K562 (cell line): ENCODE measurements around the gene CCDC28B. TPM values are rescaled to one million over a fixed set of nuclear protein-coding genes. Genes with fewer than 3 reads are reported as not detected.
A peak's percentile ranks its signal among the peaks of the same experiment; 100 is the strongest.

Source experiments
- C11orf30 ChIP-seq: fragments of 450-650 bp; IDR thresholded peaks from 2 replicates; pipeline ENCODE4 v1.6.1; 2016; ENCODE audit warnings: low read depth, mild to moderate bottlenecking
- ELF1 ChIP-seq: fragments of 200-800 bp; sonication (Bioruptor generic); IDR thresholded peaks from 2 replicates; pipeline ENCODE4 v1.6.1; 2016; ENCODE audit warnings: missing genetic modification characterization, missing compliant biosample characterization
- HDAC3 ChIP-seq: fragments of 450-650 bp; IDR thresholded peaks from 2 replicates; pipeline ENCODE4 v1.6.1; 2018; ENCODE audit warnings: borderline replicate concordance, mild to moderate bottlenecking, moderate library complexity; ENCODE audit not compliant: partially characterized antibody
- HDAC8 ChIP-seq: fragments of 450-650 bp; IDR thresholded peaks from 2 replicates; pipeline ENCODE4 v1.6.1; 2016; ENCODE audit warnings: mild to moderate bottlenecking, missing genetic modification characterization, moderate library complexity, missing compliant biosample characterization
- HNRNPLL ChIP-seq: fragments of 200-400 bp; formaldehyde crosslinking; IDR thresholded peaks from 2 replicates; pipeline ENCODE4 v1.6.1; 2017; ENCODE audit warnings: low read length, low read depth, mild to moderate bottlenecking; ENCODE audit not compliant: poor library complexity, severe bottlenecking
- IFI16 ChIP-seq: fragments of 250-450 bp; sonication (Bioruptor Pico); IDR thresholded peaks from 2 replicates; pipeline ENCODE4 v2.1.2; 2022; ENCODE audit warnings: mild to moderate bottlenecking, inconsistent platforms
- NFATC3 ChIP-seq: fragments of 450-650 bp; IDR thresholded peaks from 2 replicates; pipeline ENCODE4 v1.6.1; 2017; ENCODE audit warnings: mild to moderate bottlenecking
- PHB ChIP-seq: fragments of 250-450 bp; sonication (Bioruptor Pico); IDR thresholded peaks from 2 replicates; pipeline ENCODE4 v1.5.0; 2021
- RNF2 ChIP-seq: sonication (generic); IDR thresholded peaks from 2 replicates; pipeline ENCODE4 v1.6.1; 2016
- TAF1 ChIP-seq: IDR thresholded peaks from 2 replicates; pipeline ENCODE4 v1.6.1; 2011; ENCODE audit warnings: mild to moderate bottlenecking, low read length, moderate library complexity; ENCODE audit not compliant: insufficient read depth, control insufficient read depth, severe bottlenecking; ENCODE audit errors: extremely low read depth
- ZC3H11A ChIP-seq: IDR thresholded peaks from 2 replicates; pipeline ENCODE4 v1.6.1; 2012; ENCODE audit warnings: low read depth, low read length, improper control_type of control experiment
- ZEB2 ChIP-seq: fragments of 450-650 bp; IDR thresholded peaks from 2 replicates; pipeline ENCODE4 v1.6.1; 2016
- ZNF316 ChIP-seq: fragments of 450-650 bp; IDR thresholded peaks from 2 replicates; pipeline ENCODE4 v1.6.1; 2016
- ZNF584 ChIP-seq: fragments of 200-800 bp; sonication (Bioruptor generic); IDR thresholded peaks from 2 replicates; pipeline ENCODE4 v1.6.1; 2016; ENCODE audit warnings: low read depth, mild to moderate bottlenecking, missing genetic modification characterization, missing compliant biosample characterization
- polyA plus RNA-seq, 8 experiments: library from polyadenylated mRNA; depleted of rRNA in 4 of 8; stranded (reverse) in 5 of 8; unstranded in 3 of 8; fragments of >200 nt; fragmentation: Nextera tagmentation in 2 of 8; fragmentation: Illumina TruSeq in 1 of 8; extraction: Ambion mirVana in 2 of 8; extraction: Trizol in 1 of 8; gene quantifications; 2 replicates each; pipeline versions ENCODE4 v1.2.1 to v1.2.3, GENCODE V29; 2011 to 2014; ENCODE audit warnings: inconsistent platforms in 1 of 8, missing spikeins in 1 of 8
- total RNA-seq, 7 experiments: library from RNA; depleted of rRNA in 6 of 7; stranded (reverse); fragments of >200 nt in 6 of 7; fragmentation: Illumina TruSeq in 2 of 7; extraction: Trizol in 2 of 7; gene quantifications; 2 replicates each; pipeline versions ENCODE4 v1.2.1 to v1.2.3, GENCODE V29; 2011 to 2021; ENCODE audit warnings: low replicate concordance in 1 of 7
- TF ChIP-seq, protein P1 (sequence below): IDR thresholded peaks from 2 replicates; pipeline ENCODE4 v1.6.1; 2011; ENCODE audit not compliant: insufficient read length; ENCODE audit errors: extremely low read depth
- TF ChIP-seq, protein P2 (sequence below): sonication (generic); formaldehyde crosslinking; IDR thresholded peaks from 2 replicates; pipeline ENCODE4 v1.9.0; 2022; ENCODE audit warnings: mild to moderate bottlenecking, missing genetic modification reagents

CCDC28B gene
- total and polyA plus RNA-seq, 9 of the 15 experiments (the other 6 are each of a cell fraction or from before 2014, with no cell fraction given): 5.7 to 54.5 (median 31.7) TPM

DNA sequence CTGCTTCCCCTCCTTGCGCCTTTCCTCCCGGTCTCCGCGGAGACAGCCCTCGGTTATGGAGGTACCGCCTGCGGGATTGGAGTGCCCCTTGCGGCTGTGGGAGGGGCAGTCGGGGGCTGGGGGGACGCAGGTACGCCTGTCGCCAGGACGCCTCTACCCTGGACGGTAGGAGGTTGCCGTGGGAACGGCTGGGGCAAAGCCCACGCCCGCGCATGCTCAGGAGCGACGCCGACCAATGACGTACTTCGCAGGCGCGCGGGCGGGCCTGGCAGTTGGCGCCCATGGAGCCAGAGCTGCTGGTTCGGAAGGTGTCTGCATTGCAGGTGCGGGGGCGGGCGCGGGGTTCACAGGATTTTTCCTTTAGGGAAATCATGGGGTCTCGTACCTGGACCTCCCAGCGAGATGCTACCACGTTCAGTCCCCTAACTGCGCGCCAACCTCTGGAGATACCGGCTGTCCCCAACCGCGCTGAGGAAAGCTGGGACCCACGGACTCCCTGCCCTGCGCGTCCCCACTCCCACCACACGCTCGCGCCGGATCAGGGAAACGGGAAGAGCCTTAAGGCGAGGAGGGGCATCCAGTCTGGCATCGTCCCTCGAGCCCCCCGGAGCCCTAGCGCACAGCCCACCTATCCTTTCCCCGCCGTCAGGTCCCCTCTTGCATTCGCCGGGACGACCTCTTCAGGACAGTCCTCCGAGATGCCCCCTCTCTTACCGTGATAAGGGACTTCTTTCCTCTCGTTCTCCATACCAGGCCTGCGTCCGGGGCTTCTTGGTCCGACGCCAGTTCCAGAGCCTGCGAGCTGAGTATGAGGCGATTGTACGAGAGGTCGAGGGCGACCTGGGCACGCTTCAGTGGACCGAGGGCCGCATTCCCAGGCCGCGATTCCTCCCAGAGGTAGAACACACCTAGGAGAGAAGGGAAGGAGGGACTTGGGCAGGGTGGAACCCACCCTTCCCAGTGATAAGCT lies 5.3 kb downstream of the CCDC28B start, which contains the start of gene IQCC (continued):
- peak; percentile 80; the same call in 1 of the 2 replicates for TF ChIP-seq PHB (CRISPR knock-in tag)
- peak; percentile 89 for TF ChIP-seq TAF1
- TF ChIP-seq HDAC8: no peak
- no peak for TF ChIP-seq HDAC3
- 0 out of 2 replicates have a peak, but pooled peaks have one; percentile 11 for TF ChIP-seq ZEB2
- no peak for TF ChIP-seq ZNF584
- TF ChIP-seq HNRNPLL: no peak
- no peak for TF ChIP-seq ZNF316
- TF ChIP-seq RNF2: no peak
- TF ChIP-seq, protein P1, sequence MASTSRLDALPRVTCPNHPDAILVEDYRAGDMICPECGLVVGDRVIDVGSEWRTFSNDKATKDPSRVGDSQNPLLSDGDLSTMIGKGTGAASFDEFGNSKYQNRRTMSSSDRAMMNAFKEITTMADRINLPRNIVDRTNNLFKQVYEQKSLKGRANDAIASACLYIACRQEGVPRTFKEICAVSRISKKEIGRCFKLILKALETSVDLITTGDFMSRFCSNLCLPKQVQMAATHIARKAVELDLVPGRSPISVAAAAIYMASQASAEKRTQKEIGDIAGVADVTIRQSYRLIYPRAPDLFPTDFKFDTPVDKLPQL: no peak
- peak; percentile 98 for TF ChIP-seq C11orf30
- TF ChIP-seq ZC3H11A: no peak
- TF ChIP-seq, protein P2, sequence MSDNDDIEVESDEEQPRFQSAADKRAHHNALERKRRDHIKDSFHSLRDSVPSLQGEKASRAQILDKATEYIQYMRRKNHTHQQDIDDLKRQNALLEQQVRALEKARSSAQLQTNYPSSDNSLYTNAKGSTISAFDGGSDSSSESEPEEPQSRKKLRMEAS (CRISPR knock-in tag): peak; percentile 73
- no peak for TF ChIP-seq IFI16 (CRISPR knock-in tag)
- no peak for TF ChIP-seq ELF1 (tag)
- TF ChIP-seq NFATC3: no peak
